WTC11 (cell line): Measurements from ENCODE around the gene MED4. TPM values are rescaled to one million over a fixed set of nuclear protein-coding genes. Genes with fewer than 3 reads are reported as not detected.

Experiments
- ATAC-seq: fragments of 200-7000 bp; cut with Tn5 transposase; 2 replicates; pipeline ENCODE4 v1.10.0; 2021; ENCODE audit warnings: mild to moderate bottlenecking, moderate library complexity
- CTCF ChIA-PET: fragments of 300-600 bp; sonication (Branson Sonifier 250); formaldehyde crosslinking; loops from one replicate; lab custom pipeline; 2021; ENCODE audit warnings: antibody characterized with exemption; lab: Charles Lee
- POLR2A ChIA-PET: fragments of 350-600 bp; sonication (Branson Sonifier 250); formaldehyde crosslinking; loops from one replicate; lab custom pipeline; 2021; ENCODE audit warnings: antibody characterized with exemption; lab: Charles Lee
- DNase-seq: peaks from one replicate; pipeline ENCODE4 v3.0.0; 2021; ENCODE audit warnings: low spot score
- H3K27ac Mint-ChIP-seq: 2 replicates; pipeline ENCODE4 v1.8.0; 2021; ENCODE audit warnings: mixed read lengths
- H3K27me3 Mint-ChIP-seq: 2 replicates; pipeline ENCODE4 v1.8.0; 2021; ENCODE audit warnings: low read depth, mild to moderate bottlenecking, moderate library complexity, mixed read lengths
- H3K36me3 Mint-ChIP-seq: 2 replicates; pipeline ENCODE4 v1.8.0; 2021; ENCODE audit warnings: mixed read lengths
- H3K4me1 Mint-ChIP-seq: 2 replicates; pipeline ENCODE4 v1.8.0; 2022; ENCODE audit warnings: mixed read lengths
- H3K4me3 Mint-ChIP-seq: 2 replicates; pipeline ENCODE4 v1.8.0; 2021; ENCODE audit warnings: mild to moderate bottlenecking, moderate library complexity, mixed read lengths
- H3K9me3 Mint-ChIP-seq: 2 replicates; pipeline ENCODE4 v1.8.0; 2021; ENCODE audit warnings: mixed read lengths
- ATF2 ChIP-seq: sonication (generic); formaldehyde crosslinking; IDR thresholded peaks from 2 replicates; pipeline ENCODE4 v1.8.1; 2022; ENCODE audit warnings: low read depth, missing genetic modification reagents, borderline replicate concordance
- CBFB ChIP-seq: sonication (generic); formaldehyde crosslinking; IDR thresholded peaks from 2 replicates; pipeline ENCODE4 v1.8.1; 2022; ENCODE audit warnings: mild to moderate bottlenecking, low read depth, missing genetic modification reagents
- CTCF ChIP-seq: fragments of 200-600 bp; IDR thresholded peaks from 2 replicates; pipeline ENCODE4 v1.8.0; 2022; ENCODE audit warnings: antibody characterized with exemption
- ELF4 ChIP-seq: sonication (generic); formaldehyde crosslinking; IDR thresholded peaks from 2 replicates; pipeline ENCODE4 v1.8.1; 2022; ENCODE audit warnings: low read depth, mild to moderate bottlenecking, moderate library complexity, missing genetic modification reagents
- ESRRA ChIP-seq: sonication (generic); formaldehyde crosslinking; IDR thresholded peaks from 2 replicates; pipeline ENCODE4 v1.8.1; 2022; ENCODE audit warnings: mild to moderate bottlenecking, missing genetic modification reagents, borderline replicate concordance
- FOXP1 ChIP-seq: sonication (generic); formaldehyde crosslinking; IDR thresholded peaks from 2 replicates; pipeline ENCODE4 v1.8.0; 2022; ENCODE audit warnings: missing genetic modification reagents, mild to moderate bottlenecking, moderate library complexity, borderline replicate concordance
- HMGA2 ChIP-seq: fragments of 250-450 bp; sonication (Bioruptor Pico); IDR thresholded peaks from 2 replicates; pipeline ENCODE4 v1.4.0; 2021; ENCODE audit warnings: mild to moderate bottlenecking, moderate library complexity
- MLX ChIP-seq: sonication (generic); formaldehyde crosslinking; IDR thresholded peaks from 2 replicates; pipeline ENCODE4 v1.8.1; 2023; ENCODE audit warnings: mild to moderate bottlenecking, missing genetic modification reagents, moderate library complexity
- MXD4 ChIP-seq: fragments of 250-450 bp; sonication (Bioruptor Pico); IDR thresholded peaks from 2 replicates; pipeline ENCODE4 v1.8.0; 2021; ENCODE audit warnings: mild to moderate bottlenecking, moderate library complexity, borderline replicate concordance
- NFATC4 ChIP-seq: fragments of 250-450 bp; sonication (Bioruptor Pico); IDR thresholded peaks from 2 replicates; pipeline ENCODE4 v1.9.0; 2021; ENCODE audit warnings: mild to moderate bottlenecking
- NFYB ChIP-seq: sonication (generic); formaldehyde crosslinking; conservative IDR thresholded peaks from 2 replicates; pipeline ENCODE4 v1.8.0; 2022; ENCODE audit warnings: low read depth, missing genetic modification reagents
- NR1H2 ChIP-seq: sonication (generic); formaldehyde crosslinking; IDR thresholded peaks from 2 replicates; pipeline ENCODE4 v1.9.0; 2021; ENCODE audit warnings: mild to moderate bottlenecking, moderate library complexity, missing genetic modification reagents
- OVOL2 ChIP-seq: fragments of 250-450 bp; sonication (Bioruptor Pico); IDR thresholded peaks from 2 replicates; pipeline ENCODE4 v1.9.0; 2021; ENCODE audit warnings: mild to moderate bottlenecking, borderline replicate concordance
- PRRX2 ChIP-seq: fragments of 250-450 bp; sonication (Bioruptor Pico); IDR thresholded peaks from 2 replicates; pipeline ENCODE4 v1.8.0; 2021; ENCODE audit warnings: mild to moderate bottlenecking
- SMAD3 ChIP-seq: sonication (generic); formaldehyde crosslinking; IDR thresholded peaks from 2 replicates; pipeline ENCODE4 v1.8.0; 2022; ENCODE audit warnings: missing genetic modification reagents, mild to moderate bottlenecking, borderline replicate concordance
- USF2 ChIP-seq: sonication (generic); formaldehyde crosslinking; IDR thresholded peaks from 2 replicates; pipeline ENCODE4 v1.8.1; 2023; ENCODE audit warnings: mild to moderate bottlenecking, missing genetic modification reagents, moderate library complexity
- ZMAT4 ChIP-seq: fragments of 250-450 bp; sonication (Bioruptor Pico); IDR thresholded peaks from 2 replicates; pipeline ENCODE4 v1.9.0; 2021; ENCODE audit warnings: mild to moderate bottlenecking
- ZNF281 ChIP-seq: sonication (generic); formaldehyde crosslinking; IDR thresholded peaks from 2 replicates; pipeline ENCODE4 v1.8.0; 2023; ENCODE audit warnings: mild to moderate bottlenecking, missing genetic modification reagents
- ZNF425 ChIP-seq: fragments of 250-450 bp; sonication (Bioruptor Pico); conservative IDR thresholded peaks from 2 replicates; pipeline ENCODE4 v1.9.0; 2021; ENCODE audit warnings: mild to moderate bottlenecking
- ZNF512 ChIP-seq: sonication (generic); formaldehyde crosslinking; IDR thresholded peaks from 2 replicates; pipeline ENCODE4 v1.8.1; 2022; ENCODE audit warnings: missing genetic modification reagents, borderline replicate concordance
- total RNA-seq: library from RNA; stranded (reverse); gene quantifications from 3 replicates; pipeline ENCODE4 v1.2.3, GENCODE V29; 2021

The MED4 gene
- total RNA-seq, 1 experiment from 2014 or later = 48.1 TPM

GRCh38 chr13:48144413-48145035 lies 49.6 kb upstream of the MED4 start:
- POLR2A ChIA-PET = interaction anchor here (0.5 kb wide), 1 partner anchor 1940 kb away, joined by 3 read pairs; no protein-coding TSS in a partner anchor
- no peak overlapping the region for H3K4me3 Mint-ChIP-seq
- ATAC-seq = no peak
- H3K36me3 Mint-ChIP-seq = peaks cover 6% of the 10 kb centered on the region; the same call in 1 of the 2 replicates
- peaks cover 27% of the 10 kb centered on the region for H3K9me3 Mint-ChIP-seq
- CTCF ChIA-PET = no interaction called here
- H3K27ac Mint-ChIP-seq = no peak overlapping the region
- DNase-seq = no peak
- H3K4me1 Mint-ChIP-seq = no peaks in the 10 kb centered on the region
- H3K27me3 Mint-ChIP-seq = 0 out of 2 replicates have a peak, but pooled peaks cover 3% of the 10 kb centered on the region
- no peak for TF ChIP-seq FOXP1
- no peak for TF ChIP-seq HMGA2 (CRISPR knock-in tag)
- no peak for TF ChIP-seq ATF2
- TF ChIP-seq NFATC4 (CRISPR knock-in tag) = no peak
- no peak for TF ChIP-seq PRRX2 (CRISPR knock-in tag)
- no peak for TF ChIP-seq MXD4 (CRISPR knock-in tag)
- no peak for TF ChIP-seq MLX
- no peak for TF ChIP-seq ZMAT4 (CRISPR knock-in tag)
- no peak for TF ChIP-seq ZNF512
- no peak for TF ChIP-seq ELF4 (CRISPR knock-in tag)
- no peak for TF ChIP-seq OVOL2 (CRISPR knock-in tag)
- no peak for TF ChIP-seq ZNF281 (CRISPR knock-in tag)
- TF ChIP-seq ESRRA (CRISPR knock-in tag) = no peak
- no peak for TF ChIP-seq CBFB (CRISPR knock-in tag)
- no peak for TF ChIP-seq SMAD3 (CRISPR knock-in tag)
- TF ChIP-seq USF2 (CRISPR knock-in tag) = no peak
- TF ChIP-seq CTCF = no peak
- TF ChIP-seq ZNF425 (CRISPR knock-in tag) = no peak
- TF ChIP-seq NR1H2 = no peak
- no peak for TF ChIP-seq NFYB (CRISPR knock-in tag)
